K562 (cell line): Measurements from ENCODE around the gene NOL4L. TPM values are rescaled to one million over a fixed set of nuclear protein-coding genes. Genes with fewer than 3 reads are reported as not detected.

ENCODE experiments used
- BHLHE40 ChIP-seq: IDR thresholded peaks from 2 replicates; pipeline ENCODE4 v1.6.1; 2011; ENCODE audit warnings: low read length, improper control_type of control experiment
- BRD4 ChIP-seq: fragments of 200-600 bp; sonication (generic); IDR thresholded peaks from 2 replicates; pipeline ENCODE4 v1.6.1; 2017; ENCODE audit warnings: inconsistent platforms
- CCNT2 ChIP-seq: IDR thresholded peaks from 2 replicates; pipeline ENCODE4 v1.6.1; 2011; ENCODE audit warnings: borderline replicate concordance, low read depth, mild to moderate bottlenecking, moderate library complexity, mixed read lengths, low read length; ENCODE audit not compliant: insufficient read length; ENCODE audit errors: extremely low read depth
- FOXA3 ChIP-seq, 2 experiments: fragments of 450-650 bp in 1 of 2; sonication (generic) in 1 of 2; formaldehyde crosslinking; IDR thresholded peaks in 1 of 2; conservative IDR thresholded peaks in 1 of 2; 2 replicates each; pipeline versions ENCODE4 v1.4.0 to v1.8.0; 2020 to 2022; ENCODE audit warnings: mild to moderate bottlenecking in 2 of 2, missing genetic modification reagents in 1 of 2
- FOXP1 ChIP-seq: sonication (generic); formaldehyde crosslinking; IDR thresholded peaks from 2 replicates; pipeline ENCODE4 v1.8.0; 2022; ENCODE audit warnings: mild to moderate bottlenecking, missing genetic modification reagents
- GABPB1 ChIP-seq: sonication (generic); formaldehyde crosslinking; IDR thresholded peaks from 2 replicates; pipeline ENCODE4 v1.8.0; 2022; ENCODE audit warnings: mild to moderate bottlenecking, missing genetic modification reagents
- HMG20B ChIP-seq: fragments of 250-450 bp; sonication (Bioruptor Pico); IDR thresholded peaks from 2 replicates; pipeline ENCODE4 v1.5.0; 2021; ENCODE audit warnings: mild to moderate bottlenecking
- IFI16 ChIP-seq: fragments of 250-450 bp; sonication (Bioruptor Pico); IDR thresholded peaks from 2 replicates; pipeline ENCODE4 v2.1.2; 2022; ENCODE audit warnings: mild to moderate bottlenecking, inconsistent platforms
- KDM2B ChIP-seq: fragments of 250-450 bp; sonication (Bioruptor Pico); IDR thresholded peaks from 2 replicates; pipeline ENCODE4 v1.8.0; 2021; ENCODE audit warnings: mild to moderate bottlenecking, moderate library complexity
- KDM5B ChIP-seq: fragments of 200-600 bp; sonication (generic); IDR thresholded peaks from 2 replicates; pipeline ENCODE4 v1.6.1; 2012; ENCODE audit warnings: low read depth, mild to moderate bottlenecking, moderate library complexity, low read length, control low read depth, inconsistent platforms; ENCODE audit not compliant: insufficient replicate concordance
- KLF13 ChIP-seq: fragments of 450-650 bp; IDR thresholded peaks from 2 replicates; pipeline ENCODE4 v1.6.1; 2016; ENCODE audit warnings: missing genetic modification characterization, low read depth, mild to moderate bottlenecking, missing compliant biosample characterization, moderate library complexity, borderline replicate concordance
- L3MBTL2 ChIP-seq: fragments of 450-650 bp; IDR thresholded peaks from 2 replicates; pipeline ENCODE4 v1.6.1; 2016; ENCODE audit warnings: mild to moderate bottlenecking, moderate library complexity
- MYC ChIP-seq, 2 experiments: fragments of 250-450 bp in 1 of 2; sonication (Bioruptor Pico) in 1 of 2; IDR thresholded peaks; 2 replicates each; pipeline versions ENCODE4 v1.5.1 to v1.6.1; 2012 to 2021; ENCODE audit warnings: low read depth in 2 of 2, borderline replicate concordance in 1 of 2, improper control_type of control experiment in 1 of 2, low read length in 1 of 2, mild to moderate bottlenecking in 1 of 2, moderate library complexity in 1 of 2
- NEUROD1 ChIP-seq: fragments of 150-350 bp; IDR thresholded peaks from 2 replicates; pipeline ENCODE4 v1.6.1; 2014; ENCODE audit warnings: borderline replicate concordance, low read length, low read depth; ENCODE audit not compliant: partially characterized antibody
- NFYB ChIP-seq: IDR thresholded peaks from 2 replicates; pipeline ENCODE4 v1.6.1; 2011; ENCODE audit warnings: mild to moderate bottlenecking, moderate library complexity; ENCODE audit not compliant: insufficient read length; ENCODE audit errors: extremely low read depth
- NR3C1 ChIP-seq: sonication (generic); formaldehyde crosslinking; IDR thresholded peaks from 2 replicates; pipeline ENCODE4 v1.8.1; 2022; ENCODE audit warnings: missing genetic modification reagents
- PRPF4 ChIP-seq: fragments of 200-400 bp; formaldehyde crosslinking; IDR thresholded peaks from one replicate; pipeline ENCODE4 v1.6.1; 2017; ENCODE audit warnings: low read length, low read depth, mild to moderate bottlenecking; ENCODE audit not compliant: insufficient read depth, poor library complexity, severe bottlenecking
- PURB ChIP-seq: sonication (generic); formaldehyde crosslinking; IDR thresholded peaks from 2 replicates; pipeline ENCODE4 v1.9.0; 2021; ENCODE audit warnings: low read depth, mild to moderate bottlenecking, missing genetic modification reagents
- RAD51 ChIP-seq: fragments of 450-650 bp; IDR thresholded peaks from 2 replicates; pipeline ENCODE4 v1.7.1; 2016; ENCODE audit warnings: low read depth, mild to moderate bottlenecking, borderline replicate concordance
- SAFB2 ChIP-seq: fragments of 200-400 bp; formaldehyde crosslinking; IDR thresholded peaks from 2 replicates; pipeline ENCODE4 v1.6.1; 2018; ENCODE audit warnings: borderline replicate concordance, low read length, low read depth, moderate library complexity; ENCODE audit not compliant: severe bottlenecking
- TCF7 ChIP-seq: sonication (generic); IDR thresholded peaks from 2 replicates; pipeline ENCODE4 v1.6.1; 2016; ENCODE audit warnings: antibody characterized with exemption, borderline replicate concordance
- XRCC5 ChIP-seq: fragments of 200-400 bp; formaldehyde crosslinking; IDR thresholded peaks from 2 replicates; pipeline ENCODE4 v1.6.1; 2017; ENCODE audit warnings: low read depth, mild to moderate bottlenecking, low read length
- ZEB2 ChIP-seq: fragments of 450-650 bp; IDR thresholded peaks from 2 replicates; pipeline ENCODE4 v1.6.1; 2016
- ZNF395 ChIP-seq: fragments of 200-800 bp; sonication (Bioruptor generic); IDR thresholded peaks from 2 replicates; pipeline ENCODE4 v1.6.1; 2017; ENCODE audit warnings: missing genetic modification characterization, missing compliant biosample characterization
- polyA plus RNA-seq, 8 experiments: library from polyadenylated mRNA; depleted of rRNA in 4 of 8; stranded (reverse) in 5 of 8; unstranded in 3 of 8; fragments of >200 nt; fragmentation: Nextera tagmentation in 2 of 8; fragmentation: Illumina TruSeq in 1 of 8; extraction: Ambion mirVana in 2 of 8; extraction: Trizol in 1 of 8; gene quantifications; 2 replicates each; pipeline versions ENCODE4 v1.2.1 to v1.2.3, GENCODE V29; 2011 to 2014; ENCODE audit warnings: inconsistent platforms in 1 of 8, missing spikeins in 1 of 8
- total RNA-seq, 7 experiments: library from RNA; depleted of rRNA in 6 of 7; stranded (reverse); fragments of >200 nt in 6 of 7; fragmentation: Illumina TruSeq in 2 of 7; extraction: Trizol in 2 of 7; gene quantifications; 2 replicates each; pipeline versions ENCODE4 v1.2.1 to v1.2.3, GENCODE V29; 2011 to 2021; ENCODE audit warnings: low replicate concordance in 1 of 7
- TF ChIP-seq, protein P1 (sequence below), 2 experiments: fragments of 450-650 bp in 1 of 2; sonication (generic) in 1 of 2; formaldehyde crosslinking in 1 of 2; IDR thresholded peaks in 1 of 2; conservative IDR thresholded peaks in 1 of 2; 2 replicates each; pipeline versions ENCODE4 v1.6.1 to v1.8.1; 2016 to 2023; ENCODE audit warnings: mild to moderate bottlenecking in 2 of 2, moderate library complexity in 2 of 2, inconsistent platforms in 1 of 2, missing genetic modification reagents in 1 of 2

NOL4L gene
- total and polyA plus RNA-seq, 9 of the 15 experiments (the other 6 are each of a cell fraction or from before 2014, with no cell fraction given), result 5.1 to 36.2 (median 13.6) TPM

DNA sequence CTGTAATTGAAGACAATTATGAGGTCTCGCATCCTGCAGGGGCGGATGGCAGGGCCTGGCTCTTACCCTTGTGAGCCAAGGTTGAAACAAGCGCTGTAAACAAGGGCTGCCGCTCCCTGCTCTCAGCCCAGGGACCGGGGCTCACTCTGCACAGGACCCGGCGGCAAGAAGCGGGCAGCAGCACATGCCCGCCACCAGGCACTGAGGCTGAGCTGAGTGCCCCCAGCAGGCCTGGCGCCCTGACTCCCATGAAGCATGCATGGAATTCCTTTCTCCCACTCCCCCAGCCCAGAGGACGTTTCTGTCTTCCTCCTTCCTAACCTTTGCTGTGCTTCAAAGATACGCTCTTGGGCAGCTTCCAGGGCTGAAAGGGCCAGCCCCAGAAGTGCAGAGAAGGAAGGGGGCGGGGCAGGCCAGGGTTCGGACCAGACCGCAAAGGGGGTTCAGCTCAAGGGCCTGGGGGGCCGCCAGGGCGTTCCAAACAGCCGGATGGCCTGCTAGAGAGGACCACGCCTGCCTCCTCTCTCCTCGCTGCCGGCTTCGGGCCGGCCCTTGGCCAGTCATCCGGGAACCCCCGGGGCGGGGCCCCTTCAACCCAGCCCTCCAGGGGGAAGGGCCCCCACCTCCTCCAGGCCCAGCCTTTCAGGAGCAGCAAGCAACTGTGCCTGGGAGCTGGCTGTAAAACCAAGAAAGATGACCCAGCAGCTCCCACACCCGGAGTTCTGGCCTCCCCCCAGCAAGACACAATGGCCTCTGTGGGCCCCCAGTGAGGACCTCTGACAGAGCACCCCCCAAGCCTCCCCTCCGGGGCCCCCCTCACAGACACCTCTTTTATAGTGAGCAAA is 109.9 kb downstream of the NOL4L start (continued):
- TF ChIP-seq TCF7 (no peak), FOXA3 (CRISPR knock-in tag; conservative IDR thresholded peaks at IDR 0.05 in 1 of 2, IDR thresholded peaks at IDR 0.05 in 1 of 2) (peak in 1 of 2 experiments; percentile 73; a peak in 1 of 4 replicates), PRPF4 (no peak), HMG20B (CRISPR knock-in tag) (no peak), BRD4 (no peak), L3MBTL2 (peak; percentile 74), CCNT2 (peak; percentile 93), FOXP1 (CRISPR knock-in tag) (no peak), NFYB (no peak), BHLHE40 (no peak), RAD51 (no peak), MYC (IDR thresholded peaks at IDR 0.05; ENCODE audit: low read depth, low read length) (peak; percentile 63), MYC (CRISPR knock-in tag; IDR thresholded peaks at IDR 0.05; ENCODE audit: borderline replicate concordance, low read depth) (no peak), PURB (CRISPR knock-in tag) (no peak), KDM5B (peak; percentile 26), SAFB2 (no peak), KLF13 (tag) (peak; percentile 80; the same call in 1 of the 2 replicates), NEUROD1 (peak; percentile 96), NR3C1 (CRISPR knock-in tag) (no peak), XRCC5 (0 out of 2 replicates have a peak, but pooled peaks have one; percentile 65), ZEB2 (no peak), ZNF395 (CRISPR knock-in tag) (no peak; the same call in 1 of the 2 replicates), IFI16 (CRISPR knock-in tag) (no peak), KDM2B (no peak), GABPB1 (CRISPR knock-in tag) (peak; percentile 54; the same call in 1 of the 2 replicates)
- TF ChIP-seq, protein P1, sequence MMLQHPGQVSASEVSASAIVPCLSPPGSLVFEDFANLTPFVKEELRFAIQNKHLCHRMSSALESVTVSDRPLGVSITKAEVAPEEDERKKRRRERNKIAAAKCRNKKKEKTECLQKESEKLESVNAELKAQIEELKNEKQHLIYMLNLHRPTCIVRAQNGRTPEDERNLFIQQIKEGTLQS (IDR thresholded peaks at IDR 0.05), result no peak
- TF ChIP-seq, protein P1 (CRISPR knock-in tag; conservative IDR thresholded peaks at IDR 0.05), result no peak
